ENCODE data around the gene MTUS2.
"Not testable (repeated sequence)": the region's sequence is repeated elsewhere in the genome, so short reads cannot be mapped to it uniquely, and the experiment has no call there.

MTUS2 gene

GRCh38 chr13:29204651-29205050, 384.5 kb downstream of the MTUS2 start:
- no peaks in the 10 kb centered on the region for H3K9me2 ChIP-seq (replicated peaks; ENCODE audit: insufficient read depth, low read length)
- H3K9ac ChIP-seq (ENCODE audit: low read length): no peak overlapping the region
- no peak for TF ChIP-seq CTCF (IDR thresholded peaks at IDR 0.05; ENCODE audit: low read length)
- no peak for TF ChIP-seq EZH2phosphoT487 (IDR thresholded peaks at IDR 0.05; ENCODE audit: low read length)
- TF ChIP-seq EZH2 (optimal IDR thresholded peaks at IDR 0.05; ENCODE audit: low read depth, low read length): no peak
- H4K20me1 ChIP-seq (ENCODE audit: insufficient read depth, low read length): no peaks in the 10 kb centered on the region
- H3K27me3 ChIP-seq (replicated peaks; ENCODE audit: insufficient read depth, low read length): no peaks in the 10 kb centered on the region
- H3K4me1 ChIP-seq (ENCODE audit: low read length): no peaks in the 10 kb centered on the region
- no peak overlapping the region for H3K4me3 ChIP-seq (ENCODE audit: low read length)
- no peaks in the 10 kb centered on the region for H3K36me3 ChIP-seq (replicated peaks; ENCODE audit: insufficient read depth, low read length)
- no peaks in the 10 kb centered on the region for H3K9me3 ChIP-seq (replicated peaks; ENCODE audit: insufficient read depth, low read length)
- no peaks in the 10 kb centered on the region for H3K79me2 ChIP-seq (ENCODE audit: low read length)
- no peak overlapping the region for H3K27ac ChIP-seq (ENCODE audit: low read length)
- H3K4me2 ChIP-seq (ENCODE audit: low read depth, low read length): no peak overlapping the region
- H3F3A ChIP-seq (ENCODE audit: insufficient read depth, low read length): no peaks in the 10 kb centered on the region
- no peak for DNase-seq
- H2AFZ ChIP-seq (ENCODE audit: low read length): no peak overlapping the region

GRCh38 chr13:29210676-29211075, 390.5 kb downstream of the MTUS2 start:
- Histone ChIP-seq H3K9me2 (replicated peaks; ENCODE audit: insufficient read depth, low read length) (no peaks in the 10 kb centered on the region), H3K4me3 (ENCODE audit: low read length) (no peak overlapping the region), H3K27ac (ENCODE audit: low read length) (no peak overlapping the region), H3K27me3 (replicated peaks; ENCODE audit: insufficient read depth, low read length) (no peaks in the 10 kb centered on the region), H2AFZ (ENCODE audit: low read length) (no peak overlapping the region), H3K9ac (ENCODE audit: low read length) (no peak overlapping the region), H4K20me1 (ENCODE audit: insufficient read depth, low read length) (no peaks in the 10 kb centered on the region), H3K4me2 (ENCODE audit: low read depth, low read length) (no peak overlapping the region), H3K4me1 (ENCODE audit: low read length) (no peaks in the 10 kb centered on the region), H3K9me3 (replicated peaks; ENCODE audit: insufficient read depth, low read length) (no peaks in the 10 kb centered on the region), H3K36me3 (replicated peaks; ENCODE audit: insufficient read depth, low read length) (no peaks in the 10 kb centered on the region), H3F3A (ENCODE audit: insufficient read depth, low read length) (no peaks in the 10 kb centered on the region), H3K79me2 (ENCODE audit: low read length) (no peaks in the 10 kb centered on the region)
- TF ChIP-seq EZH2phosphoT487 (IDR thresholded peaks at IDR 0.05; ENCODE audit: low read length): no peak
- TF ChIP-seq CTCF (IDR thresholded peaks at IDR 0.05; ENCODE audit: low read length): no peak
- TF ChIP-seq EZH2 (optimal IDR thresholded peaks at IDR 0.05; ENCODE audit: low read depth, low read length): no peak
- no peak for DNase-seq

- H4K20me1 ChIP-seq (ENCODE audit: insufficient read depth, low read length); H3K27ac ChIP-seq (ENCODE audit: low read length); H3K79me2 ChIP-seq (ENCODE audit: low read length); H3K9ac ChIP-seq (ENCODE audit: low read length); H2AFZ ChIP-seq (ENCODE audit: low read length); DNase-seq; H3K4me2 ChIP-seq (ENCODE audit: low read depth, low read length); H3K4me3 ChIP-seq (ENCODE audit: low read length); H3K36me3 ChIP-seq (replicated peaks; ENCODE audit: insufficient read depth, low read length); H3F3A ChIP-seq (ENCODE audit: insufficient read depth, low read length); H3K4me1 ChIP-seq (ENCODE audit: low read length); H3K9me3 ChIP-seq (replicated peaks; ENCODE audit: insufficient read depth, low read length); H3K27me3 ChIP-seq (replicated peaks; ENCODE audit: insufficient read depth, low read length); H3K9me2 ChIP-seq (replicated peaks; ENCODE audit: insufficient read depth, low read length): not testable (repeated sequence)
Observed at GRCh38 chr13:29211162-29211561, 391.0 kb downstream of the MTUS2 start.

- no peaks in the 10 kb centered on the region for H3K9me3 ChIP-seq (replicated peaks; ENCODE audit: insufficient read depth, low read length)
- no peak overlapping the region for H3K4me2 ChIP-seq (ENCODE audit: low read depth, low read length)
- H3K9ac ChIP-seq (ENCODE audit: low read length): no peak overlapping the region
- no peaks in the 10 kb centered on the region for H3K79me2 ChIP-seq (ENCODE audit: low read length)
- no peak overlapping the region for H3K27ac ChIP-seq (ENCODE audit: low read length)
- H4K20me1 ChIP-seq (ENCODE audit: insufficient read depth, low read length): no peaks in the 10 kb centered on the region
- no peak for TF ChIP-seq CTCF (IDR thresholded peaks at IDR 0.05; ENCODE audit: low read length)
- TF ChIP-seq EZH2phosphoT487 (IDR thresholded peaks at IDR 0.05; ENCODE audit: low read length): no peak
- TF ChIP-seq EZH2 (optimal IDR thresholded peaks at IDR 0.05; ENCODE audit: low read depth, low read length): no peak
- H3K27me3 ChIP-seq (replicated peaks; ENCODE audit: insufficient read depth, low read length): no peaks in the 10 kb centered on the region
- no peak overlapping the region for H2AFZ ChIP-seq (ENCODE audit: low read length)
- no peaks in the 10 kb centered on the region for H3K36me3 ChIP-seq (replicated peaks; ENCODE audit: insufficient read depth, low read length)
- no peaks in the 10 kb centered on the region for H3K9me2 ChIP-seq (replicated peaks; ENCODE audit: insufficient read depth, low read length)
- no peak overlapping the region for H3K4me3 ChIP-seq (ENCODE audit: low read length)
- no peak for DNase-seq
- no peaks in the 10 kb centered on the region for H3K4me1 ChIP-seq (ENCODE audit: low read length)
- no peaks in the 10 kb centered on the region for H3F3A ChIP-seq (ENCODE audit: insufficient read depth, low read length)
Observed at GRCh38 chr13:29222458-29222857, 402.3 kb downstream of the MTUS2 start.

Data from MM.1S (cell line).